ENCODE measurements around the gene WDR93.

WDR93 gene

DNA sequence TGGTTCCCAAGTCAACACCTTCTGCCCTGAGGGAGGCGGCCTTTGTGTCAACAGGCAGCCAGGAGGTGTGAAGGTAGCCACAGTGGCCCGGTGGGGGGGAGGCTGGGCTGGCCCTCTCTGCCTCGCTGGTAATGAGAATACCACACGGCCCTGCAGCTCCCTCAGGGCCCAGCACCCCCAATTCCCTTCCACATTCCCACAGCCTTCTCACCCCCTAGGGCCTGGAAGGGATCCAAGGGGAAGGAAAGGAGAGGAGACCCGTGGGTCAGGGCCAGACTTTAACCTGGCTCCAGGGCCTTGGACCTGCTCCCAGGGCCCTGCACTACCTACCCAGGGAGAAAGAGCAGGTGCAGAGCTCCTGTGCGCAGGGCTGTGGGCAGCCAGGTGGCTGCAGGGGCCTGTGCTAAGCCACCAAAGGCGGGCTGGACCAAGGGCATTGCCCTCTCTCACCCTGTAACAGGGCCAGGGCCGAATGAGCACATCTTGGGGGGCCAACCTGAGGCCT, 76.9 kb downstream of the WDR93 start:
- Histone ChIP-seq H3K4me1 (ENCODE audit: control insufficient read depth, insufficient read depth, low read length) (no peaks in the 10 kb centered on the region), H3K4me3 (ENCODE audit: low read depth, low read length) (no peak overlapping the region), H3K36me3 (ENCODE audit: control insufficient read depth, insufficient read depth, low read length) (no peaks in the 10 kb centered on the region), H3K9ac (ENCODE audit: low read depth, low read length) (no peak overlapping the region), H3K27me3 (ENCODE audit: control insufficient read depth, insufficient read depth, low read length) (peaks cover 2% of the 10 kb centered on the region), H3K9me3 (ENCODE audit: control insufficient read depth, insufficient read depth, low read length) (no peaks in the 10 kb centered on the region)

DNA sequence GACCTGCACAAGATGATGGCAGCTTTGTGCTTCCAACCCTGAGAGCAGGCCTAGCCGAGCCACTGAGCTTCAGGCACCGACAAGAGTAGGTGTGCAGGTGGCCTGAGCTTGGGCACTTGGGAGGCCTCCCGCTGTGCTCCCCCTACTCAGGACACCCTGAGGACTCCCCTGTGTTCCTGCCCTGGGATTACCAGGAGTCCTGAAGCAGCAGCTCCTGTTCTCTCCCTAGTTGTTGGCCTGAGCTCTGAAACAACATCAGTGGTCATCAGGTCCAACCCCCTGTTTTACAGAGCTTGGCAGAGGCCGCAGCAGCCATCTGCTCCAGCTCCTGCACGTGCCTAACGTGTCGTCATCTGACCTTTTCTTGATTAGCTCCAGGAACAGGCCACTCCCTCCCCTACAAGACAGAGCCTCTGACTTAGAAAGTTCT, 77.5 kb downstream of the WDR93 start:
- Histone ChIP-seq H3K27me3 (ENCODE audit: control insufficient read depth, insufficient read depth, low read length) (peaks cover 2% of the 10 kb centered on the region), H3K36me3 (ENCODE audit: control insufficient read depth, insufficient read depth, low read length) (no peaks in the 10 kb centered on the region), H3K4me1 (ENCODE audit: control insufficient read depth, insufficient read depth, low read length) (no peaks in the 10 kb centered on the region), H3K9me3 (ENCODE audit: control insufficient read depth, insufficient read depth, low read length) (no peaks in the 10 kb centered on the region), H3K9ac (ENCODE audit: low read depth, low read length) (no peak overlapping the region), H3K4me3 (ENCODE audit: low read depth, low read length) (no peak overlapping the region)

DNA sequence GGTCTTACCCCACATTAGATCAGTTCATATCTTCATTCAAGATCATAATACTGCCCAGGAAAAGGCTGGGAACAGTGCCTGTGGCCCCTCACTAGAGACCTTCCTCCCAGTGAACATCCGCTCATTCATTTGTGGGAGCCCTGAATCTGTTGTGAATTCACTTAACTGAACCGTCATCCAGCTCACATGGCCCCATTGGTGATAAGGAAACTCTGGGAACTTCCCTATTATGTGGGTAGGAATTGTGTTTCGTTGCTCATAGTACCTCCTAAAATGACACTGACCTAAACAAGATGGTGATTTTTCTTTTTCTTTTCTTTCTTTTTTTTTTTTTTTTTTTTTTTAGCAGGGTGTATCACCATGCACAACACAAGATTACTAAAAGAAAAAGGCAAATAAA, 78.8 kb downstream of the WDR93 start:
- Histone ChIP-seq H3K9ac (ENCODE audit: low read depth, low read length) (no peak overlapping the region), H3K4me3 (ENCODE audit: low read depth, low read length) (no peak overlapping the region), H3K9me3 (ENCODE audit: control insufficient read depth, insufficient read depth, low read length) (no peaks in the 10 kb centered on the region), H3K27me3 (ENCODE audit: control insufficient read depth, insufficient read depth, low read length) (no peaks in the 10 kb centered on the region), H3K4me1 (ENCODE audit: control insufficient read depth, insufficient read depth, low read length) (no peaks in the 10 kb centered on the region), H3K36me3 (ENCODE audit: control insufficient read depth, insufficient read depth, low read length) (no peaks in the 10 kb centered on the region)

DNA sequence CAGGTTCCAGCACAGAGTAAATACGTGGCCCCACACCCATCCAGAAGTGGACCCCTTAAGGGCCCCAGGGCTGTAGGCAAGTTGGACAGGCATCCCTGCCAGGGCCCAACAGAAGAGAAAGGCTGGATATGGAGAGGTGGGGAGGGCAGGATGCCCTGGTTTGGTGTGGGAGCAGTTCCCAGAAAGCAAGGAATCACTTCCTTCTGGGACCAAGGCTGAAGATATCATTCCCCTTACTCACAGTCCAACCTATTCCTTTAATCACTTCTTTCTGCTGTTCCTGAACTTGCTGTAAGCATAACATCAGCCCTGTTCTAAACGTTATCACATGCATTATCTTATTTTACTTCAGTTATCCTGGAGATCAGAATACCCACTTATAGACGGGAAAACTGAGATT, 79.4 kb downstream of the WDR93 start:
- Histone ChIP-seq H3K9me3 (ENCODE audit: control insufficient read depth, insufficient read depth, low read length) (no peaks in the 10 kb centered on the region), H3K4me1 (ENCODE audit: control insufficient read depth, insufficient read depth, low read length) (no peaks in the 10 kb centered on the region)

DNA sequence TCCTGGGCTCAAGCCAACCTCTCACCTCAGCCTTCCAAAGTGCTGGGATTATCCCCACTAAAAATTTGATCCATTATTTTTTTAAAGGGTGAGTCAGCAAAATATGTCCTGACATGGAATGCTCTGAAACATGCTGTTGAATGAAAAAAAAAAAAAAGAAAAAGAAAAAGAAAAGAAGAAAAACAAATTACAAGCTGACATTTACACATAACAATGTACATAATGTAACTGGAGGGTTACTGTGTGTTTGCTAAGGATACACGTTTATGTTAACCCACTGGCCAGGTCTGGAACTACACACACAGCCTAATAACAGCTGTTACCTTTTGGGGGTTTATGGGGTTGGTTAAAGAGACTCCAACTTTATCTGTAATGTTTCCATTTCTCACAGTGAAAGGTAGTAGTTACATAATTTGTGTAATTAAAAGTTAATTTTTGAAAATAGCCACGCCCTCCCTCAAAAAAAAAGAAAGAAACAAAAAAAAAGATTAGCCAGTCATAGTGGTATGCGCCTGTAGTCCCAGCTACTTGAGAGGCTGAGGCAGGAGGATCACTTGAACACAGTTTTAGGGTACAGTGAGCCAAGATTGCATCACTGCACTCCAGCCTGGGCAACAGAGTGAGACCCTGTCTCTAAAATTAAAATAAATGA, 82.4 kb downstream of the WDR93 start:
- no peak overlapping the region for H3K4me3 ChIP-seq (ENCODE audit: low read depth, low read length)
- H3K27me3 ChIP-seq (ENCODE audit: control insufficient read depth, insufficient read depth, low read length), result peaks cover 20% of the 10 kb centered on the region
- no peaks in the 10 kb centered on the region for H3K36me3 ChIP-seq (ENCODE audit: control insufficient read depth, insufficient read depth, low read length)
- no peaks in the 10 kb centered on the region for H3K4me1 ChIP-seq (ENCODE audit: control insufficient read depth, insufficient read depth, low read length)
- H3K9ac ChIP-seq (ENCODE audit: low read depth, low read length), result no peak overlapping the region
- H3K9me3 ChIP-seq (ENCODE audit: control insufficient read depth, insufficient read depth, low read length), result no peaks in the 10 kb centered on the region

More for the DNA sequence above, 79.4 kb downstream of the WDR93 start:
- Histone ChIP-seq H3K36me3 (ENCODE audit: control insufficient read depth, insufficient read depth, low read length) (no peaks in the 10 kb centered on the region), H3K4me3 (ENCODE audit: low read depth, low read length) (no peak overlapping the region), H3K27me3 (ENCODE audit: control insufficient read depth, insufficient read depth, low read length) (no peaks in the 10 kb centered on the region), H3K9ac (ENCODE audit: low read depth, low read length) (no peak overlapping the region)

DNA sequence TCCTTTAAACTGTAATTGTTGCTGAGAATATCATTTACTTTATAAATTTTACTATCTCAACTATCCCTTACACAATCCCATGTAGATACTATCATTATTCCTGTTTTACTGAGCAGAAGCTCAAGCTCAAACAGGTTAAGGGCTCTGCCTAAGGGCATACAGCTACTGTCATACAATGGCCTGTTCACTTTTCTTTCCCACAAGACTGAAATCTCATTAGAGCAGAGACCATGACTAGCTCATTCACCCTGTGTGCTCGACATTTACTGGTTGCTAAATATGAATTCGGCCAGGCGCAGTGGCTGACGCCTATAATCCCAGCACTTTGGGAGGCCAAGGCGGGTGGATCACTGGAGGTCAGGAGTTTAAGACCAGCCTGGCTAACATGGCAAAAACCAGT, 83.9 kb downstream of the WDR93 start:
- peaks cover 29% of the 10 kb centered on the region for H3K27me3 ChIP-seq (ENCODE audit: control insufficient read depth, insufficient read depth, low read length)
- H3K9ac ChIP-seq (ENCODE audit: low read depth, low read length), result no peak overlapping the region
- no peaks in the 10 kb centered on the region for H3K4me1 ChIP-seq (ENCODE audit: control insufficient read depth, insufficient read depth, low read length)
- H3K4me3 ChIP-seq (ENCODE audit: low read depth, low read length), result no peak overlapping the region
- no peaks in the 10 kb centered on the region for H3K9me3 ChIP-seq (ENCODE audit: control insufficient read depth, insufficient read depth, low read length)
- H3K36me3 ChIP-seq (ENCODE audit: control insufficient read depth, insufficient read depth, low read length), result no peaks in the 10 kb centered on the region

DNA sequence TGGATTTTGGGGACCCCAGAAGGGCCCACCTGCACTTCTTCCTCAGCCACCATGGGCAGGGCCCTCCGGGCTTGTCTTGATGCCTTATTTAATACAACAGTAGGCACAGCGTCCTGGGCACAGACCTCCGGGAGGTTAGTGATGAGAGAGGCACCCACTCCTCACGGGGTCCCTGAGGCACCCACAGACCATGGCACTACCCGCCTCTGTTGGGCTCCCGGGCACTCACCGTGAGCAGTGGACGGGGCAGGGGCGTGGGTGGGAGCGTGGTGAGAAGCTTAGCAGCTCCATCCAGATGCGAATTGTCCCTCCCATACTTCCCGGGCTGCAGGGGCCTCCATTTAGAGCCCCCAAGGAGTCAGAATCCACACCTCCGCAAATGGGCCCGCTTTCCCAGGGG, 85.2 kb downstream of the WDR93 start:
- Histone ChIP-seq H3K4me1 (ENCODE audit: control insufficient read depth, insufficient read depth, low read length) (no peaks in the 10 kb centered on the region), H3K9me3 (ENCODE audit: control insufficient read depth, insufficient read depth, low read length) (no peaks in the 10 kb centered on the region), H3K4me3 (ENCODE audit: low read depth, low read length) (no peak overlapping the region), H3K27me3 (ENCODE audit: control insufficient read depth, insufficient read depth, low read length) (peaks cover 33% of the 10 kb centered on the region), H3K36me3 (ENCODE audit: control insufficient read depth, insufficient read depth, low read length) (no peaks in the 10 kb centered on the region), H3K9ac (ENCODE audit: low read depth, low read length) (no peak overlapping the region)

DNA sequence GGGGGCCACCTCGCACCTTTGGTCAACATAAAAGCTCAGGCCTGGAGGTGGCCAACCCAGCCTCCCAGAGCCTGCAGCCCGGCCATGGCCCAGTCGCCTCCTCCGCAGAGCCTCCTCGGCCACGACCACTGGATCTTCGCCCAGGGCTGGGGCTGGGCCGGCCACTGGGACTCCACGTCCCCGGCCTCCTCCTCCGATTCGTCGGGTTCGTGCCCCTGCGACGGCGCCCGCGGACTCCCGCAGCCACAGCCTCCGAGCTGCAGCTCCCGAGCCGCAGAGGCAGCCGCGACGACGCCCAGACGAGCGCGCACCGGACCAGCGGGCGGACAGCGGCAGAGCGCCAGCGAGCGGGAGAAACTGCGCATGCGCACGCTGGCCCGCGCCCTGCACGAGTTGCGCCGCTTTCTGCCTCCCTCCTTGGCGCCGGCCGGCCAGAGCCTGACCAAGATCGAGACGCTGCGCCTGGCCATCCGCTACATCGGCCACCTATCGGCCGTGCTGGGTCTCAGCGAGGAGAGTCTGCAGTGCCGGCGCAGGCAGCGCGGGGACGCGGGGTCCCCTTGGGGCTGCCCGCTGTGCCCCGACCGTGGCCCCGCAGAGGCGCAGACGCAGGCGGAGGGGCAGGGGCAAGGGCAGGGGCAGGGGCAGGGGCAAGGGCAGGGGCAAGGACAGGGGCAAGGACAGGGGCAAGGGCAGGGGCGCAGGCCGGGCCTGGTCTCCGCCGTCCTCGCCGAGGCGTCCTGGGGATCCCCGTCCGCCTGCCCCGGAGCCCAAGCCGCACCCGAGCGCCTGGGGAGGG, 85.9 kb downstream of the WDR93 start, which contains the start of gene MESP2:
Gene MESP2, plus strand, starts transcription at position 59 of the 799 bp plus-strand sequence. Its CDS starts 26 bp downstream, at position 85.
- Histone ChIP-seq H3K36me3 (ENCODE audit: control insufficient read depth, insufficient read depth, low read length) (no peaks in the 10 kb centered on the region), H3K4me1 (ENCODE audit: control insufficient read depth, insufficient read depth, low read length) (no peaks in the 10 kb centered on the region), H3K27me3 (ENCODE audit: control insufficient read depth, insufficient read depth, low read length) (peaks cover 40% of the 10 kb centered on the region), H3K9ac (ENCODE audit: low read depth, low read length) (no peak within 1 kb of the TSS), H3K4me3 (ENCODE audit: low read depth, low read length) (peak within 1 kb of the TSS; percentile 26), H3K9me3 (ENCODE audit: control insufficient read depth, insufficient read depth, low read length) (no peaks in the 10 kb centered on the region)

DNA sequence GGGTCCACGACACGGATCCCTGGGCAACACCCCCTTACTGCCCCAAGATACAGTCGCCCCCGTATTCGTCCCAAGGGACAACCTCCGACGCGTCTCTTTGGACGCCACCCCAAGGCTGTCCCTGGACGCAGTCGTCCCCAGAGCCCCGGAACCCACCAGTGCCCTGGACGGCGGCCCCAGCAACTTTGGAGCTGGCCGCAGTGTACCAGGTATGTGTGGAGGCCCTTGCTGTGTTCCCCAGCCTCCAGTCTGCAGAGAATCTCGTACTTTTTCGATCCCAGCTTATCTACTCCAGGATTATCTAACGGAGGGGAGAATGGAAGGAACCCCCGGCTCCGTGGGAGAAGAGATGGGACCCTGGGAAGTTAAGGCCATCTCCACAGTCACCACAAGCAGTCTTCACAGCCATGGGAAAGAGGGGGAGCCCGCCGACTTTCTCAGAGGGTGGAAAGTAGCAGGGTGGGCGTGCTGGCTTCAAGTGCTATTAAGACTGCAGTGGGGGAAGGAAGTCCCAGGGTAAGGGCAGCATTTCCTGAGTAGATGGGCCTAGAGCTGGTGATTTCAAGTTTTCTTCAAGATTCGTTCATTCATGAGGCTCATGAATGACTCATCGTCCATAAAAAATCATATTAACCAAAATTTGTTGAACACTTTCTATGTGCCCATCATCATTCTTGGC, 86.6 kb downstream of the WDR93 start:
- Histone ChIP-seq H3K27me3 (ENCODE audit: control insufficient read depth, insufficient read depth, low read length) (peaks cover 40% of the 10 kb centered on the region), H3K9ac (ENCODE audit: low read depth, low read length) (no peak overlapping the region), H3K4me1 (ENCODE audit: control insufficient read depth, insufficient read depth, low read length) (no peaks in the 10 kb centered on the region), H3K4me3 (ENCODE audit: low read depth, low read length) (peak overlapping the region; percentile 26), H3K9me3 (ENCODE audit: control insufficient read depth, insufficient read depth, low read length) (no peaks in the 10 kb centered on the region), H3K36me3 (ENCODE audit: control insufficient read depth, insufficient read depth, low read length) (no peaks in the 10 kb centered on the region)

DNA sequence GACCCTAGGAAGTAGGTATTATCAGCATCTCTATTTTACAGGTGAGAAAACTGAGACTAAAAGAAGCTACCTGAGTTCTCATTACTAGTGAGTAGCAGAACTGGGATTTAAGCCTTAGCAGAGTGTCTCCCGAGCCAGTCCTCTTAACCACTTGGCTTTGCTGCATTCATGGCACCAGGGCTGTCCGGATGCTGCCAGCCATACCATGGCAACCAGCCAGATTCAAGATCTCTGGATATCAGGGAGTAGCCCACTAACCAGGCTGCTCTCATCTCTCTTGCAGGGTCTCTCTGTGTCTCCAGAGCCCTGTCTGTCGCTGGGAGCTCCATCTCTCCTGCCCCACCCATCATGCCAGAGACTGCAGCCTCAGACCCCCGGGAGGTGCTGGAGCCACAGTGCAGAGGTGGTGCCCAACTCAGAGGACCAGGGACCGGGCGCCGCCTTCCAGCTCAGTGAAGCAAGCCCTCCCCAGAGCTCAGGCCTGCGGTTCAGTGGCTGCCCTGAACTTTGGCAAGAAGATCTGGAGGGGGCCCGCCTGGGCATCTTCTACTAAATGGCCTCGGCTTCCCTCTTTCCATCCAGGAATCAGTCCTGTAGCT, 87.3 kb downstream of the WDR93 start:
- Histone ChIP-seq H3K36me3 (ENCODE audit: control insufficient read depth, insufficient read depth, low read length) (no peaks in the 10 kb centered on the region), H3K9me3 (ENCODE audit: control insufficient read depth, insufficient read depth, low read length) (no peaks in the 10 kb centered on the region), H3K4me3 (ENCODE audit: low read depth, low read length) (no peak overlapping the region), H3K27me3 (ENCODE audit: control insufficient read depth, insufficient read depth, low read length) (peaks cover 42% of the 10 kb centered on the region), H3K9ac (ENCODE audit: low read depth, low read length) (no peak overlapping the region), H3K4me1 (ENCODE audit: control insufficient read depth, insufficient read depth, low read length) (no peaks in the 10 kb centered on the region)

DNA sequence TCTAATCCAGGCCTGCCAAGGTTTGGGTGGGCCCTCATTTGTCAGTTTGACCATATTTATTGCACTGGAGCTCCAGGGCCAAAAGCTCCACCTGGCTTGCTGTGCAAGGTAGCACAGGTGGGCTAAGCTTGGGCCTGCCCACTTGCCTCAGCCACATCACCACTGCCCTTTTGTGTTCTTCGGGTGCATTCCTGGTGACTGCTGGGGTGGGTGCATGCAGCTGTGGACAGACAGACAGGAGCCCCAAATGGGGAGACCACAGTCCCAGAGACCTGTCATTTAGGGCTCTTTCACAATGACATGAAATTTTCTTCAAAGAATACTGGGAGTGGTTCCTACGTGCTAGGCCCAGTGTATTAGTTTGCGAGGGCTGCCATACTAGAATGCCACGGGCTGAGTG, 88.2 kb downstream of the WDR93 start:
- Histone ChIP-seq H3K9me3 (ENCODE audit: control insufficient read depth, insufficient read depth, low read length) (no peaks in the 10 kb centered on the region), H3K4me3 (ENCODE audit: low read depth, low read length) (no peak overlapping the region), H3K4me1 (ENCODE audit: control insufficient read depth, insufficient read depth, low read length) (peaks cover 7% of the 10 kb centered on the region), H3K36me3 (ENCODE audit: control insufficient read depth, insufficient read depth, low read length) (no peaks in the 10 kb centered on the region), H3K9ac (ENCODE audit: low read depth, low read length) (no peak overlapping the region), H3K27me3 (ENCODE audit: control insufficient read depth, insufficient read depth, low read length) (peaks cover 42% of the 10 kb centered on the region)
